Activated T-helper 1 cell treated with anti-CD3 and anti-CD28 coated beads, Interleukin-12 subunit alpha, Interleukin-12 subunit beta, Interleukin-2, Interleukin-4 antibody, amounts not matched to agents 30 ng/mL and 10 ng/mL and 1 ng/mL, durations not matched to agents 14 hours and 24 hours and 36 hours (primary cell): ENCODE measurements around the gene ABCA4. TPM values are rescaled to one million over a fixed set of nuclear protein-coding genes. Genes with fewer than 3 reads are reported as not detected.

Experiments
- DNase-seq: peaks from one replicate; pipeline ENCODE4 v3.0.0; 2021; ENCODE audit warnings: low spot score
- H3K27ac Mint-ChIP-seq: one replicate; pipeline ENCODE4 v1.8.0; 2021; ENCODE audit warnings: mild to moderate bottlenecking, mixed read lengths
- H3K27me3 Mint-ChIP-seq: one replicate; pipeline ENCODE4 v1.8.0; 2022; ENCODE audit warnings: mild to moderate bottlenecking, moderate library complexity, mixed read lengths; ENCODE audit not compliant: insufficient read depth
- H3K36me3 Mint-ChIP-seq: one replicate; pipeline ENCODE4 v1.8.0; 2021; ENCODE audit warnings: low read depth, mixed read lengths
- H3K4me1 Mint-ChIP-seq: one replicate; pipeline ENCODE4 v1.8.0; 2021; ENCODE audit warnings: low read depth, mixed read lengths
- H3K4me3 Mint-ChIP-seq: one replicate; pipeline ENCODE4 v1.8.0; 2021; ENCODE audit warnings: mild to moderate bottlenecking, moderate library complexity, mixed read lengths
- H3K9me3 Mint-ChIP-seq: one replicate; pipeline ENCODE4 v1.8.0; 2021; ENCODE audit warnings: mixed read lengths
- intact Hi-C: fragments of 100-400 bp; cut with micrococcal nuclease; formaldehyde crosslinking; loops from one replicate; pipeline ENCODE4 v1.15.1; 2024
- total RNA-seq: library from RNA; stranded (reverse); gene quantifications from 2 replicates; pipeline ENCODE4 v1.2.3, GENCODE V29; 2022

Gene ABCA4
- total RNA-seq, 1 donor from 2014 or later: not detected

- peak overlapping the region; percentile 54 for H3K4me3 Mint-ChIP-seq
- H3K27ac Mint-ChIP-seq: no peak overlapping the region
- no peaks in the 10 kb centered on the region for H3K36me3 Mint-ChIP-seq
- no peaks in the 10 kb centered on the region for H3K9me3 Mint-ChIP-seq
- DNase-seq: no peak
- H3K27me3 Mint-ChIP-seq: peaks cover 6% of the 10 kb centered on the region
- intact Hi-C loops: loop anchor here (1.0 kb wide), 1 partner anchor 291 kb away; no protein-coding TSS in a partner anchor
- peaks cover 5% of the 10 kb centered on the region for H3K4me1 Mint-ChIP-seq
These were observed 75.4 kb downstream of the ABCA4 start for GRCh38 chr1:94045465-94046056.

GRCh38 chr1:94044891-94045290 lies 76.1 kb downstream of the ABCA4 start:
- no peak overlapping the region for H3K4me3 Mint-ChIP-seq
- peaks cover 6% of the 10 kb centered on the region for H3K27me3 Mint-ChIP-seq
- H3K27ac Mint-ChIP-seq: no peak overlapping the region
- no peaks in the 10 kb centered on the region for H3K36me3 Mint-ChIP-seq
- peaks cover 5% of the 10 kb centered on the region for H3K4me1 Mint-ChIP-seq
- no peak for DNase-seq
- no peaks in the 10 kb centered on the region for H3K9me3 Mint-ChIP-seq
- intact Hi-C loops: loop anchor here (1.0 kb wide), 1 partner anchor 291 kb away; no protein-coding TSS in a partner anchor

DNA sequence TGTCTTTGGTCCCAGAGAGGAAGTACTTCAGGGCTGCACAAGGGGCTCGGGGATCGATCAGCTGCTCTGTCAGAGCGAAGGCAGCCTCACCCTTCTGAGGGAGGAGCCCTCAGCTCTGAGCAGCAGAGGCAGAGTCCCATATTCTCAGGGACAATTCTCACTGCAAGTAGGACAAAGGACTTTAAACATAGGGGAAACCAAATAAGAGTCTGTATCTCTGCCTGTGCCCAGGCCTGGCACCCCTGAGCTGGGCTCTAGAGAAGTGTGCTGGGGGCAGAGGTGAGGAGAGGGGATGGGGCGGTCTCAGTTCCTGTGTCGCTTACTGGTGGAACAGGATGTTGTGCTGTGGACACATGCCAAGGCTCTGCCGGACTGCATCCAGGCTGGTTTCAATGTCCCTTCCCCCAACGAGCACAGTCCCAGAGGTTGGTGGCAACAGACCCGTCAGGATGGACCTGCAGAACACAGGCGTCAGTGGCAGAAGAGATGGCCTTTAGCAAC lies 76.6 kb downstream of the ABCA4 start:
- H3K27ac Mint-ChIP-seq: no peak overlapping the region
- H3K27me3 Mint-ChIP-seq: peaks cover 8% of the 10 kb centered on the region
- no peaks in the 10 kb centered on the region for H3K9me3 Mint-ChIP-seq
- intact Hi-C loops: no loop called here
- H3K4me1 Mint-ChIP-seq: peaks cover 9% of the 10 kb centered on the region
- no peaks in the 10 kb centered on the region for H3K36me3 Mint-ChIP-seq
- no peak overlapping the region for H3K4me3 Mint-ChIP-seq
- no peak for DNase-seq

DNA sequence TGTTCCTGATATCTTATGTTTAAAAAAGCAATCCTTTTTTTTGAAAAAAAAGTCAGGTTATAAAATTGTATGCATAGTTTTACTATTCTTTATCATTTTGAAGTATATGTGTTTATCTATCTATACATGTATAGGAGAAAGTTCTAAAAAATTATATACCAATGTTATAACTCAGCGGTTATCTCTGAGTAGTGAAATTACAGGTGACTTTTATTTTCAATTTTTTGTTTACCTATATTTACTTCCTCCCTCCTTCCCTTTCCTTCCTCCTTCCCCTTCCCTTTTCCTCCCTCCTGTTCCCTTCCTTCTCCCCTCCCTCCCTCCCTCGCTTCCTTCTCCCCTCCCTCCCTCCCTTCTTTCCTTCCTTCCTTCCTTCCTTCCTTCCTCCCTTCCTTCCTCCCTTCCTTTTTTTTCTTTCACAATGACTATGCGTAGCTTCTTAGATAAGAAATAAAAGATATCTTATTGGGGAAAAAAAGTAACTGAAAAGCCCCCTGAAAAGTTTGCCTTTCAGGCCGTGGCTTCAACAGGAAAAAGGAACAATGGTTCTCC lies 77.1 kb downstream of the ABCA4 start:
- Mint-ChIP-seq H3K27me3 (peaks cover 8% of the 10 kb centered on the region), H3K9me3 (no peaks in the 10 kb centered on the region), H3K4me1 (peaks cover 9% of the 10 kb centered on the region), H3K36me3 (no peaks in the 10 kb centered on the region), H3K4me3 (no peak overlapping the region), H3K27ac (no peak overlapping the region)
- intact Hi-C loops: no loop called here
- no peak for DNase-seq

GRCh38 chr1:94042388-94042787 lies 78.6 kb downstream of the ABCA4 start:
- Mint-ChIP-seq H3K36me3 (no peaks in the 10 kb centered on the region), H3K27ac (no peak overlapping the region), H3K27me3 (peaks cover 12% of the 10 kb centered on the region), H3K9me3 (no peaks in the 10 kb centered on the region), H3K4me1 (peaks cover 12% of the 10 kb centered on the region), H3K4me3 (no peak overlapping the region)
- DNase-seq: no peak
- intact Hi-C loops: no loop called here

GRCh38 chr1:94039871-94040569 lies 80.9 kb downstream of the ABCA4 start:
- DNase-seq: no peak
- H3K4me1 Mint-ChIP-seq: peaks cover 22% of the 10 kb centered on the region
- no peaks in the 10 kb centered on the region for H3K36me3 Mint-ChIP-seq
- no peak overlapping the region for H3K27ac Mint-ChIP-seq
- intact Hi-C loops: loop anchor here (1.0 to 5.0 kb wide), 4 partner anchors 133 to 767 kb away; partner anchors contain the start of genes ABCD3 and GCLM
- H3K4me3 Mint-ChIP-seq: no peak overlapping the region
- H3K27me3 Mint-ChIP-seq: peaks cover 12% of the 10 kb centered on the region
- no peaks in the 10 kb centered on the region for H3K9me3 Mint-ChIP-seq

GRCh38 chr1:94039514-94039870 lies 81.5 kb downstream of the ABCA4 start:
- no peak overlapping the region for H3K4me3 Mint-ChIP-seq
- intact Hi-C loops: loop anchor here (1.0 to 5.0 kb wide), 4 partner anchors 132 to 768 kb away; partner anchors contain the start of genes ABCD3 and GCLM
- peaks cover 24% of the 10 kb centered on the region for H3K4me1 Mint-ChIP-seq
- H3K27me3 Mint-ChIP-seq: peaks cover 12% of the 10 kb centered on the region
- DNase-seq: peak; percentile 24
- H3K27ac Mint-ChIP-seq: no peak overlapping the region
- no peaks in the 10 kb centered on the region for H3K36me3 Mint-ChIP-seq
- no peaks in the 10 kb centered on the region for H3K9me3 Mint-ChIP-seq

- no peaks in the 10 kb centered on the region for H3K9me3 Mint-ChIP-seq
- no peak overlapping the region for H3K27ac Mint-ChIP-seq
- H3K27me3 Mint-ChIP-seq: peaks cover 12% of the 10 kb centered on the region
- intact Hi-C loops: loop anchor here (2.0 to 5.0 kb wide), 3 partner anchors 131 to 769 kb away; partner anchors contain the start of genes ABCD3 and GCLM
- H3K4me3 Mint-ChIP-seq: no peak overlapping the region
- H3K4me1 Mint-ChIP-seq: peaks cover 30% of the 10 kb centered on the region
- no peak for DNase-seq
- H3K36me3 Mint-ChIP-seq: no peaks in the 10 kb centered on the region
These were observed 82.4 kb downstream of the ABCA4 start for GRCh38 chr1:94038511-94038910.

GRCh38 chr1:94037392-94038229 lies 83.3 kb downstream of the ABCA4 start:
- no peak for DNase-seq
- H3K9me3 Mint-ChIP-seq: no peaks in the 10 kb centered on the region
- no peak overlapping the region for H3K4me3 Mint-ChIP-seq
- intact Hi-C loops: loop anchor here (1.0 to 5.0 kb wide), 4 partner anchors 20 to 770 kb away; partner anchors contain the start of genes ABCD3 and GCLM
- H3K36me3 Mint-ChIP-seq: no peaks in the 10 kb centered on the region
- H3K27ac Mint-ChIP-seq: peak overlapping the region; percentile 3
- peaks cover 16% of the 10 kb centered on the region for H3K27me3 Mint-ChIP-seq
- H3K4me1 Mint-ChIP-seq: peaks cover 30% of the 10 kb centered on the region

- Mint-ChIP-seq H3K9me3 (no peaks in the 10 kb centered on the region), H3K4me1 (peaks cover 30% of the 10 kb centered on the region), H3K27ac (no peak overlapping the region), H3K27me3 (peaks cover 18% of the 10 kb centered on the region), H3K36me3 (no peaks in the 10 kb centered on the region), H3K4me3 (no peak overlapping the region)
- no peak for DNase-seq
- intact Hi-C loops: loop anchor here (1.0 to 5.0 kb wide), 3 partner anchors 19 to 771 kb away; partner anchors contain the start of gene GCLM
These were observed 84.2 kb downstream of the ABCA4 start for GRCh38 chr1:94036730-94037129.

DNA sequence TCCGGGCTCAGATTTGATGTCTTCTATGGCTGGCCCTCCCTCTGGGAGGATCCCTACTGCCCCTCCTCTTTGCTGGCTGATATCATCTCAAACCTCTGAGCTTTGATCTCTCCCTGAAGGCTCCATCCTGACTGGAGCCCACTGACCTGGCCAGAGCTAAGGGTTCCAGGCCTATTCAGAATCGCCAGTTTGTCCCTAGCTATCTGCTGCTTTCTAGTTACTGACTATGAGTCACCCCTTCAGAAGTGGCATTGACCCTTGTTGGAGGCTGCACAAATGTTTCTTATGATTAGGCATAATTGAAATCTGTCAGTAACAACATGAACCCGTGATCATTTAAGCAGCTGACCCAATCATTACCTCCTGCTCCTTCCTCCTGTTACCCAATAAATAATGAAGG lies 87.1 kb downstream of the ABCA4 start:
- no peak for DNase-seq
- H3K9me3 Mint-ChIP-seq: no peaks in the 10 kb centered on the region
- peaks cover 26% of the 10 kb centered on the region for H3K4me1 Mint-ChIP-seq
- no peak overlapping the region for H3K4me3 Mint-ChIP-seq
- peaks cover 17% of the 10 kb centered on the region for H3K27me3 Mint-ChIP-seq
- intact Hi-C loops: no loop called here
- no peaks in the 10 kb centered on the region for H3K36me3 Mint-ChIP-seq
- H3K27ac Mint-ChIP-seq: no peak overlapping the region

DNA sequence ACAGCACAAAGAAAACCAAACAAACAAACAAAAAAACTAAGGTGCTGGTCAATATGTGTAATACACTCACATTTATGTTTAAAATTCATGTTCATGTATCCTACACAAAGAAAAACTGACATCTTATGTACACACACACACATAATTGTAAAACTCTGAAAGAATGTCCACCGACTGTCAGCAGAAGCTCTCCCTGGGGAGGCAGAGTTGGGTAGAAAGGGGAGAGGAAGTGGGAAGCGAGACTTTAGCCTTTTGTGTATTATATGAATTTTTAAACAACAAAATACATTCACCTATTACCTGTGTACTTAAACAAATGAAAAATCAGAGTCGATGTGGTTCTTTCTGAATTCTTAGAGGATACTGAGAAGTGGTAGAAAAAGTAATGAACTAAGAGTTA lies 88.3 kb downstream of the ABCA4 start:
- H3K9me3 Mint-ChIP-seq: no peaks in the 10 kb centered on the region
- H3K36me3 Mint-ChIP-seq: no peaks in the 10 kb centered on the region
- no peak for DNase-seq
- intact Hi-C loops: no loop called here
- H3K4me1 Mint-ChIP-seq: peaks cover 25% of the 10 kb centered on the region
- H3K27ac Mint-ChIP-seq: no peak overlapping the region
- peaks cover 13% of the 10 kb centered on the region for H3K27me3 Mint-ChIP-seq
- H3K4me3 Mint-ChIP-seq: no peak overlapping the region
